ENCODE results near the gene UGT1A8.
"Not testable (repeated sequence)": the region's sequence is repeated elsewhere in the genome, so short reads cannot be mapped to it uniquely, and the experiment has no call there.

UGT1A8 gene

GRCh38 chr2:233643128-233643527 is 25.7 kb downstream of the UGT1A8 start:
- peak; percentile 49 for DNase-seq

GRCh38 chr2:233646033-233646432 is 28.6 kb downstream of the UGT1A8 start:
- not testable (repeated sequence) for DNase-seq

- DNase-seq: no peak
Observed at GRCh38 chr2:233650981-233651380, 33.5 kb downstream of the UGT1A8 start.

GRCh38 chr2:233651430-233651829 is 34.0 kb downstream of the UGT1A8 start:
- DNase-seq: no peak

GRCh38 chr2:233654501-233654900 is 37.1 kb downstream of the UGT1A8 start:
- no peak for DNase-seq

- no peak for DNase-seq
Observed at GRCh38 chr2:233655043-233655442, 37.6 kb downstream of the UGT1A8 start.

GRCh38 chr2:233655943-233656342 is 38.5 kb downstream of the UGT1A8 start:
- not testable (repeated sequence) for DNase-seq

GRCh38 chr2:233656443-233656842 is 39.0 kb downstream of the UGT1A8 start:
- DNase-seq: peak; percentile 29

- no peak for DNase-seq
Observed at GRCh38 chr2:233658610-233659009, 41.2 kb downstream of the UGT1A8 start.

GRCh38 chr2:233663911-233664310 is 46.5 kb downstream of the UGT1A8 start:
- DNase-seq: no peak

GRCh38 chr2:233668605-233669260 is 51.3 kb downstream of the UGT1A8 start:
- no peak for DNase-seq

GRCh38 chr2:233671290-233672161 is 54.1 kb downstream of the UGT1A8 start, which contains the start of gene UGT1A9:
Gene UGT1A9 (plus strand): TSS chr2:233671898. CDS start chr2:233671935, 37 bp downstream.
- DNase-seq: no peak

GRCh38 chr2:233672886-233673285 is 55.5 kb downstream of the UGT1A8 start:
- DNase-seq: peak; percentile 25

- DNase-seq: no peak
Observed at GRCh38 chr2:233673896-233674295, 56.5 kb downstream of the UGT1A8 start.

GRCh38 chr2:233674314-233674713 is 56.9 kb downstream of the UGT1A8 start:
- DNase-seq: no peak

- DNase-seq: no peak
Observed at GRCh38 chr2:233674995-233675394, 57.6 kb downstream of the UGT1A8 start.

GRCh38 chr2:233676046-233676445 is 58.6 kb downstream of the UGT1A8 start:
- DNase-seq: no peak

- no peak for DNase-seq
Observed at GRCh38 chr2:233679196-233679595, 61.8 kb downstream of the UGT1A8 start.

- DNase-seq: no peak
Observed at GRCh38 chr2:233680361-233681045, 63.1 kb downstream of the UGT1A8 start.

GRCh38 chr2:233681521-233682099 is 64.2 kb downstream of the UGT1A8 start, which contains the start of gene UGT1A7:
Gene UGT1A7 (plus strand): TSS chr2:233681901. CDS start chr2:233681938, 37 bp downstream.
- DNase-seq: no peak

- DNase-seq: no peak
Observed at GRCh38 chr2:233684640-233685039, 67.2 kb downstream of the UGT1A8 start.

- DNase-seq: peak; percentile 77
Observed at GRCh38 chr2:233686928-233687327, 69.5 kb downstream of the UGT1A8 start.

- no peak for DNase-seq
Observed at GRCh38 chr2:233688341-233688740, 70.9 kb downstream of the UGT1A8 start.

Measured in hematopoietic multipotent progenitor cell treated with erythropoietin and hydrocortisone succinate and interleukin-3 and kit ligand, for 6 days (in vitro differentiated cells).